GM18498 (cell line): ENCODE results near the gene CTTNBP2.

Source experiments
- ATAC-seq: cut with Tn5 transposase; IDR thresholded peaks from one replicate; pipeline ENCODE4 v1.9.1; 2021; ENCODE audit warnings: mild to moderate bottlenecking, moderate library complexity; ENCODE audit not compliant: unreplicated experiment

Gene CTTNBP2

DNA sequence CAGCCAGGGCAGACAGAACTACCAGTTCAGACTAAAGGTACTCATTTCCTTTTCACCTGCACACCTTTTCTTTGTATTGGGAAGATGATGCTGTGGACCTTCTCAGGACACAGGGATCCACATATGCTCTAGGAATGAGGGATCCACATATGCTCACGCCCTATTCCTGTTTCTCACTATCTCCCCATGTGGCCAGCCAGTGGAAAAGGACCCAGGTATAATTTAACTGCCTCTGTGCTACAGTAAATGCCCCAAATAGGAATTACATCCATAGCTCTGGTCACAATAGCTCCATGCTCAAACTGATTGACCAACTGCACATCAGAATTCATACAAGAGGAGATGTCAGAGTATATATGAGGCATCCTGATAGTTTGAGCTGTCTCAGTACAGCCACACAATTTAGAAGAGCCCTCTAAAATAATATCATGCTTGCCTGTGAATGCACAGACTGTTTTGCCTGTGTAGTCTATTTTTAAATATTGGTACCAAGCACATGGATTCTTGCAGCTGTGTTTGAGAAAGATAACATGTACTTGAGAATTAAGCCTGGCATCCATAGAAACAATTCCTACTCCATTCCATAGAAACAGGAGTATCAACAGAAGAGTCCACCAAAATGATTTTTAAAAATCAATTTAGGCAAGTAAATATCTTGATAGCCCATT is 43.7 kb downstream of the CTTNBP2 start:
- no peak for ATAC-seq

DNA sequence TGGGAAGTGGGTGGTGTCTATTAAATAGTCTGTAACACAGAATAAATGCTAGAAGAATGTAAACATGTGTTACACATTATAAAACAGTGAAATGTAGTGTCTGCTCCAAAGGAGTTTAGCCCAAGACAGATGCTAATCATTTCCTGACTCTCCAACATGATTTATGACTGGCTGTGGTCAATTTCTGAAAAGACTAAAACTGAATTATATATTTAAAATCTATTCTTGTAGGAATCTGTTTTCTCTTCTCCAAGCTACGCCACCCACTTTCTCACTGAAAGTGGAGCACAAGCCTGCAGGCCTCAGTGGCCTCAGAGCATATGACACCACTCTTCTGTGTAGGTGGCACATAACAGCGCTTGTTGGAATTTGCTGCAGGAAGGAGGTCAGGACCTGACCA is 44.4 kb downstream of the CTTNBP2 start:
- no peak for ATAC-seq

DNA sequence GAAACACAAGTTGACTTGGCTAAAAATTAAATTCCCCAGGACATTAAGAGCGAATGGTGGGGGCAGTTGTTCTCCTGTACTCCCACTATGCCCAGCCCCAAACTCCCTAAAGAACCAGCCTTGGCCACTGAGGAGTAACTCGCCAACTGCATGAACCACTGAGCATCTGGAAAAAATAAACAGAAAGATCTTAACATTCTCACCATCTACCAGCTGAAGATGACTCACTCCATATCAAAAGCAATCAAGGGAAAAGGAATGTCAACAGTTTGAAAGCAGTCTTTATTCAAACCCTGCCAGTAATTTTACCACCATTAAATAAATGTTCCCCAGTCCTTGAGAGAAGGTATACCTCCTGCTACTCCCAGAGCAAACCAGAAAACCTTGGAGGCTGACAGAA is 45.4 kb downstream of the CTTNBP2 start:
- ATAC-seq, result no peak

DNA sequence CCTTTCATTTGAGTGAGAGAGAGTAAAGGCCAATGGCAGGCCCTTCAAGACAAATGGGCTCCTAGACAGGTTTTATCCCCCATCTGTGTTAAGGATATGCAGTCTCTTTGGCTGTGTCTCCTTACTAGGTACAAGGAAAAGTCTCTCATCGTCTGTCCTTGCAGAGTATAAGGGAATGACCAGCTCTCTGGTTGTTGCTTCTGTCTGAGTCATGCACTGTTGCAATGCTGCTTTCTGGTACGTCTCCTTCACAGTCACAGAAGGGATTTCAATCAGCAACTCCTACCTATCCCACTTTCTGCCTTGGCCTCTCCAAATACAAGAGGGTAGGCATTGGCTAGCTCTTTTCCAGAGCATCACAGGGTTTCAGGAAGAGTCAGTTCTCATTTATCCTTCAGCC is 48.1 kb downstream of the CTTNBP2 start:
- no peak for ATAC-seq

DNA sequence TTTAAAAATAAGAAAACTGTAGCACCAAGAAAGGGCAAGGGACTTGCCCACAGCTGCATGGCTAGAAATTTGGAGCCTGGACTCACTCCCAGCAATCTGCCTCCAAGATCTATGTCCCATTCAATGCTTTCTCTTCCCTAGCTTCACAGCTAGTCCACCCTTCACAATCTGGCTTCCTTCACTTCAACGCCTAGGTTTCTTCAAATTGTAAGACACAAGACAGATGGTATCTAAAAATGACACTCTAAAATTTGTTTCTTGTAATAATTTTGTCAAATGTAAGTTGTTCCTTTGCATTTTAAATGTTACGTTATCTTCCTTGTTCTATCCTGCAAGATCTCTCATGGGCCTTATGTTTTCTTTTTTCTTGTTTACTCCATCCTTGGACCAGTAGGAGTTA is 48.6 kb downstream of the CTTNBP2 start:
- ATAC-seq, result no peak

DNA sequence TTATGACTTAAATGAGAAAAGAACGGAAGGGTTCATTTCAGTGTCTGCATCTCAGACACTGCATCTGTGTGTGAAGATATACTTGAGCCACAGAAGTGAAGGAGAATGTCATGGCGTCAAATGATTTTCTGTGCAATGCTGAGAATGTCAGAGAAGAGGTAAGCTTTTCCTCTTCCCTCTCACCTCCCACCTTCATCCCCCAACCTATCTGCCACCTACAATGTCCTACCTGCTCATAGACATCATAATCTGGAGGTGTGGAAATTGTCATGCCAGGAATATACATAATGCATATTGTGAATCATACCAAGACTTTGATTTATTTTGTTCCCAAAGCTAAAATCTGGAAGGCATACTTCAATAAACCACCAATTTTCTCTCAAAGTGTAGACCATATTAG is 53.7 kb downstream of the CTTNBP2 start:
- no peak for ATAC-seq

DNA sequence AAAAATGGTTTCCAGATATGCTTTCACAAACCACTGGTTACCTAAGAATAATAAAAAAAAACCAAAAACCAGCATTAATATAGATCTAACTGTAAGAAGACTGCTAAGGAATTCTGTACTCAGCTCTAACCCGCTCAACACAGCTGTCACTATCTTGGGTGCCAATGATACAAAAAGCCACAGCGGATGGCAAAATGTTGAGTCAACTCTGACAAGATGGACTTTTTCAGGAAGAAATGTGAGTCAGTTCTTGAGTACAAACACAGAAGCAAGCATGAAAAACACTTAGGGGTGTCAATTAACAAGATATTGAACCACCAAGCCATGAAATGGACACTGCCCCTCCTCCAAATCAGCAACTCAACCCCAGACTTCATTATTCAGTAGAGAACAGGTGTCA is 55.0 kb downstream of the CTTNBP2 start:
- ATAC-seq, result no peak

DNA sequence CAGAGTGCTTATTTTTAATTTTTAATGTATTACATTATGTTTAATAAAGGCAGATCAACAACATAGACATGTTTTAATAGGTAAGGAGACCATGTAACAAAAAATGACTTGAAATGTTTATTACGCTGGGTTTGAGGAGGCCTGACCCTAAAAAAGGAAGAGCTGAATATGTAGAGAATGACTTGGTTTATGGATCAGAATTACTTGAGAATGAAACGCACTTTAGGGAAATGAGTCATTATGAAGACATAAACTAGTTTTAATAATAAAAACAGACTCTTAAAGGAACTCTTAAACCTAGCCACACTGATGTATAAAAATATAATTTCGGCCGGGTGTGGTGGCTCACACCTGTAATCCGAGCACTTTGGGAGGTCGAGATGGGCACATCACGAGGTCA is 56.5 kb downstream of the CTTNBP2 start:
- no peak for ATAC-seq

DNA sequence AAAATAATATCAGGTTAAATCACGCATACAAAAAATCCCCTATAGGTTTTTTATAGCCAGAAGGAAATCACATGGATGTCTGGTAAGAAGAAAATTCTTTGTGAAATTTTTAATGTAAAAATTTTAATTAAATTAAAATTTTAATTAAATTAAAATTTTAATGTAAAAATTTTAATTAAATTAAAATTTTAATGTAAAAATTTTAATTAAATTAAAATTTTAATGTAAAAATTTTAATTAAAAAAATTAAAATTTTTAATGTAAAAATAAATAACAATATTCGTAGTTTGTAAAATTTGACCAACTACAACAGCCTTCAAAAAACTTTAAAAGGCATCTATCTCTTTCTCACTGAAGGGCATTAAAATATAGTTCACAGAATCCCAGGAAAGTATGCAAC is 61.5 kb downstream of the CTTNBP2 start:
- ATAC-seq, result no peak

DNA sequence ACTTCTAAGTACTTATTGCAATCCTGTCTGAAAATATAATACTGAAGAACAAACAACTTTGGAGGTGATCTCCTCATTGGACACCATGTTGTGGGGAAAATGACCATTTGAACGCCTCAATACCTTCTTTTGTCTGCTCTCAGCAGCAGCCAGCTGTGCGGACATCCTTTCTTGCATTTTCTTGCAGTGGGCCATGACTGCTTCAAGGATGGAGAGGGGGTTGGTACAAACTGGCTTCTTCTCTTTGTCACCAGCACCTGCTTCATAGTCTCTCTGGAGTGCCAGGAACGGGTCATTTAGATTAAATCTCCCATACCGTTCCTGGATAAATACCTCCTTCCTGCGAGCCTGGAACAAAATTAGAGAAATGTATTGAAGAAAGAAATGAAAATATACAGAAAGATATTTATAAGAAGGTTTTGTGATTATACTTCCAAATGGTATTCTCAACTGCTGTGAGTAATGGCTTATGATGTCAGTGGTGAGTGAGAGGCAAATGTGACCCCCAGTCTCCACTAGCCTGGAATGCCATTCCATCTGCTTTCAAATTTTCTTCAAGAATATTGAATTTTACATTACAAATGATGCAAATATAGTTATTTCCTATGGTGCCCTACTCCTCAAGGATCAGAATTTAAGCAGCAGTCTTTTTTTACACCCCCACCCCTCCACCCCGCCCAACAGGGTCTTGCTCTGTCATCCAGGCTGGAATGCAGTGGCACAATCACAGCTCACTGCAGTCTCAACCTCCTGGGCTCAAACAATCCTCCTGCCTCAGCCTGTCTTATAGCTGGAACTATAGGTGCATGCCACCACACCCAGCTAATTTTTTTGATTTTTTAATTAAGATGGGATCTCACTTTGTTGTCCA is 62.4 kb downstream of the CTTNBP2 start:
- no peak for ATAC-seq

DNA sequence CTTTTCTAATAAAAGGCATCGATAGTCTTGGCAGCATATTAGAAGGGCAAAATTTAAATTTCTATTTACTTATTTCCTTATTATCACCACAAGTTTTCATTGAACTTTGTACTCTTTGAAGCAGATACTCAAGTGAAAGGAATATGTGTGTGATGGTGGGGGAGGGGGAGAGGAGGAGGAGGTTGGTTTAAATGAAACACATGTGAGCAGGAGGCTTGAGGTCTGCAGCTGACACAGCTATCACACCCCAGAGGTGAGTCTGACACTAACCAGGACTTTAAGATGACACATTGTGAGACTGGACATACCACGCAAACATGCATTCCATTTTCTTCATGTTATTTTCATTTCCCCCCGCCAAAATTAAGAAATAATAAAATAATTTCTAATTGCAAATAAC is 63.3 kb downstream of the CTTNBP2 start:
- no peak for ATAC-seq

DNA sequence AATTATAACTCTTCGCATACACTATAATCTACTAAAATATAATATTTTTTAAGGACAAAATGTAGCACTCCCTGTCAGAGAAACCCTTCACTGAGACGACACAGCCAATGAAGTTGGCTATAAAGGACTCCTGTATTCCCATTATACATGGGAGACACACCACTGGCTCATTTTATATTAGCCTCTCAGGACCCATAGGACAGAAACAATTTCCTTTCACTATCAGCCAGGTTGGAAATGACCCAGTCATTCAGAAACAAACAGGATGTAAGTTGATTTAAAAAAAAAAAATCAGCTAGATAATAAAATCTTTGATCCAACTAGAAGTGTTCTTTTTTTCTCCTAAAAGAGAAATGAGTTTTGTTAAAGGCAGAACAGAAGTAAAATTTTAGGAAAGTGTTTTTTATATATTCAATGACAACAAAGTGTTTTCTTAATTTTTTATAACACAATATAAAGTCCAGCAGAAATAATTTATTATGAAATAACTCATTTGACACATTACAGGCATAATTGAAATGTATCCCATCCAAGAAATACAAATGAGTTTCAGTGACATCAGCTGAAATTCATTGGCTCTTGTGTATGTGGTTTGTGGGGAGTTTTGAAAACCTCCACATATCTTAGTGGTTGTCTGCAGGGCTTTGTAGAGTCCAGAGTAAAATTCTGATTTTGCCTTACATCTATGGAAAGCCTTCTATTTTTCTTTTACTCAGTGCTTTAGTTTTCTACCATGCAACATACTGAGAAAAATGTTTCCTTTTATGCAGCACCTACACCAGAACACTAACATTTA is 64.1 kb downstream of the CTTNBP2 start:
- ATAC-seq, result no peak

DNA sequence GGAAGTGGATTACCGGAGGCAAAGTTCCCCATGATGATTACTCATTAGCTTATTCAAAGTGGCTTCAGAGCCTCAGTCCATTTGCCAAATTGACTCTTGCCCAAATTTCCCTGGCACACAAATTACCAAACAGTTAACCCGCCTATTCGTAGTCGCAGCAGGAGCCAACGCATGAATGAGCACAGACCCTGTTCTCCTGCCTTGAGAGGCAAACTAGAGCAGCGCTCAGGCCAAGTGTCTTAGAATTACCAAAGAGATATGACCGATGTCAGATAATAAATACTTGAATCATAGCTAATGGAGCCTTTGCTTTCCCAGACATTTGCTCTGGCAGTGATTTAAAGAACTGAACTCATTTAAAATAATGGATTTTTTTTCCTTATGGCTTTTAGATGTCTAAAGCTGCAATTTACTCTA is 64.9 kb downstream of the CTTNBP2 start:
- no peak for ATAC-seq

DNA sequence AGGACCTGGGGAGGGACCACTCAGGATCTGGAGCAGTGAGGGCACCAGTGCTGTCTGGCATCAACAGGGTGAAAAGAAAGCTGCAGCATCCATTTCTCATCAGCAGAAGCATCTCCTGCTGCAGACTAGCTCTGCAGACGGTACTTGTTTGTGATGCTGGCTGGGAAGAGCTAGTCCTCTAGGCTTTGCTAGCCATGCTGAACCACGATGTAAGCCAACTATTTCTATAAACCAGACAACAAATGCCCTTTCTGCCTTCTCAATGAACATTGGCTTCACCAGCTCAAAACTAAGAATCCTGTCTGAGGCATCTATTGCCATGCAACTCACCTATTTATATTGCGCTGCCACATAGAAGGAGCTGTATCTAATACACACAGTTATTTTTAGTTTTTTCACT is 65.6 kb downstream of the CTTNBP2 start:
- ATAC-seq, result no peak

DNA sequence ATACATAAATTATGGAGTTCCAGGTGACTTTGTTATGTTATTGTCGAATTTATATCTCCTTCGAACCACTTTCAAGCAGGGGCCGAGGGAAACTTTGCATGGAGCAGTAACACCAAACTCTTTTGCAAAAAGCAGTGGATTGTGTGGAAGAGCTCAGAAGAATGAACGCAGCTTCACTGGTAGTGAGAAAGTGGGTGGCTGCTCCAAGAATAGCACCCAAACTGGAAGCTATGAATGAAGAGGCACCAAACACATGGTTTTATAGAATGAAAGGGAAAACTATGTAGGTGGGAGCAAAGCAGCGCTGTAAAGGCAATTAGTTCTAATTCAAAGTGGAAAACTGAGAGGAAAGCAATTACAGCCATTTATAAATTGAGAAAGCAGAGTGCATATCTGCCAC is 67.2 kb downstream of the CTTNBP2 start:
- ATAC-seq, result no peak

DNA sequence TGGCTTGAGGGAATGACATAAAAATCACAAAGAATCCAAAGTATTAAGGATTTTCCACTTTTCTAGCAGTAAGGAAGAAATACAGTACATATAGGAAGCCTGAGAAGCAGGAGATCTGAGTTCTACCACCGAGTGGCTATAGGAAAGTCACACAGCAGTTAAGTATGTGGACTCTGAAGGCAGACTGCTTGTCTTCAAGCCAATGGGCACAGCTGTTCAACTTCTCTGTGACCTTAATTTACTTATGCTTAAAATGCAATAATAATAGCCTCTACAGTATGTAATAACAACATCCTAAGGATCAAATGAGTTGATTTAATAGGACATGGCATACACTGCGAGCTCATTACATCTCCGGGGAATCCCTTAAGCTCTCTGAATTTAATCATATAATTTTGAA is 68.0 kb downstream of the CTTNBP2 start:
- ATAC-seq, result no peak

DNA sequence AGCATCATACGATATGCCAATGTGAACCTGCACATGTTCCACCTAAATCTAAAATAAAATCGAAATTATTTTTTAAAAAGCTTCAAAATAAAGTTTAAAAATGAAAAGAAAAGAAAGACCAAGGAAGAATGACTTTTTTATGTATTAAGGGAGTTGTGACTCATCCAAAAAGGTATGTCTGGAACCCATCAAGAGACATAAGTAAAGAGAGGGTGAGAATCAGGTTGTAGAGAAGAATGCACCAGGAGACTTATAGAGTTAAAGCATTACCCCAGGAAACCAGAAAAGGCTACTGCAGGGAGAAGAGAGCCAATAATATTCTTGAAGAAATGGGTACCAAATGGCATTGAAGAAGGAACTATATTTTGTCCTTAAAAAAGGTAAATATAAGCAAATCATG is 69.8 kb downstream of the CTTNBP2 start:
- ATAC-seq, result no peak

DNA sequence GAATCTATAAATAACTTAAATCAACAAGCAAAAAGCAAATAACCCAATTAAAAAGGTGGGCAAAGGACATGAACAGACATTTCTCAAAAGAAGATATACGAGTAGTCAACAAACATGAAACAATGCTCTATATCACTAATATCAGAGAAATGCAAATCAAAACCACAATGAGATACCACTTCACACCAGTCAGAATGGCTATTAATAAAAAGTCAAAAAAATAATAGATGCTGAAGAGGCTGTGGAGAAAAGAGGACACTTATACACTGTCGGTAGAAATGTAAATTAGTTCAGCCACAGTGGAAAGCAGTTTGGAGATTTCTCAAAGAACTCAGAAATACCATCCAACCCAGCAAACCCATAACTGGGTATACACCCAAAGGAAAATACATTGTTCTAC is 70.6 kb downstream of the CTTNBP2 start:
- peak; percentile 65 for ATAC-seq

DNA sequence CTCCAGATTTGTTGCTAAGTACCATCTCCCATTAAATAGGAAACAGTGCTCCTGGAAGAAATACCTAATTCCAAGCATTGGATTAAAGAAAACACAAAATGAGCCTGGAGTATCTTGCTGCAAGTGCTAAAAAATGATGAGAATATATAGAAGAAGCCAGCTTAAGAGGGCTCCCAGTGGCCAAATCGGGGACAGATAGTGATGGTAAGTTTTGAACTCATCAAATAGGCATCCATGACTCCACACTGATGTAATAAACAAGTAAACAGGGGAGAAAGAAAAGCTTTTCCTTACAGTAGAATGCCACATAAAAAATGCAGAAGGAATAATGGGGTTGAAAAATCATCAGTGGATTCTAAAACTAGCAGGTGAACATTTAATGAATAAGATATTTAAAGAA is 72.4 kb downstream of the CTTNBP2 start:
- no peak for ATAC-seq

DNA sequence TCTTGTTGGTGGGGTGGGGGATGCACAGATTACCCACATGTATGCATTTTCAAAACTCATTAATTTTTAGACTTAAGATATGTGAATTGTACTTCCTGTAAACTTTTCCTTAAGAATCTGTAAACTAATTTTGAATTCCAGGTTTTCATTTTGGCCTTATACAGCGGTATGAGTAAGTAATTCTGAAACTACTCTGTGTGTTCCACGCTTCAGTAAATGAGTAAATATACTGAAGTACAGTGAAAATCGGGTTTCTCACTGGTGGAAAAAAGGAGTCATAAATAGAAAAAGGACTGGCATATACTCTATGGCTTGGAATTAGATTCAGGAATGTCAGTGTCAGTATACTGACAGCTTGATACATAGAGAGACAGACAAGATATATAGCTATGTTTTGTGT is 72.8 kb downstream of the CTTNBP2 start:
- ATAC-seq, result no peak

DNA sequence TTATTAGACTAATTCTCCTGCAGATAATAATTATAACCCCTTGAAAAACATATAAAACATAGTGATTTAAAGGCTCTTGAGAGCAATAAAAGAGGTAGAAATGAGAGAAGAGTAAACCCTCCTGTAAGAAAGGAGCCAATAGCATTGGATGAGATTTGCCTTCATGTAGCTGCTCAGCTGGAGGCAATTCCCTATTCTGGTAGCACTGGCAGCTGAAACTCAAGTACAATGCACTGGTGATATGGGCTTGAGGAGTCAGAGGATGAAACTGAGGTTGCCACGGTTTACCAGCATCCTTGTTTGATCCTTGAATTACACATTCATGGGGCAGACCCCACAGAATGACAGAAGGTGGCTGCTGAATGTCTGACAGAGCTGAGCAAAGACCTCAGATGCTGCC is 76.4 kb downstream of the CTTNBP2 start:
- ATAC-seq, result no peak

DNA sequence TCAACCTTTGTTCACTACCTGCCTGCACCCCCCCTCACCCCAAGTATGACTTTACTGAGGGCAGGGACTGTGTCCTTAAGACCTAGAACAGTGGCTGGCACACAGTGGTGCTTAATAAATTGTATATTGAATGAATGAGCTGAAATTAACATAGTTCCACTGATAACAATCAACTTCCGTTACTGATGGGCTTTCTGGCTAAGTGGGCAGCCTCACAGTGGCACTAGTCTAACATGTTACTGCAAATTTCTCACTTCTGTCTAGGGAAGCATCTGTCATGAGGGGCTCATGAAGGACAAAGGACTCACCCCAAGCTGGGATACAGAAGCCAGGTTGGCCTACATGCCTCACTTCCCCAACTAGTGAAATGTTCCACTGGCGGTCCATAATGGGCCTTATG is 79.3 kb downstream of the CTTNBP2 start:
- no peak for ATAC-seq
